CD14-positive monocyte (primary cell): Measurements from ENCODE around the gene ENPEP. TPM values are rescaled to one million over a fixed set of nuclear protein-coding genes. Genes with fewer than 3 reads are reported as not detected.

Experiments used
- DNase-seq, 3 donors: peaks; one replicate each; pipeline ENCODE4 v3.0.0-alpha.2; 2011 to 2022
- H2AFZ ChIP-seq: 2 replicates; pipeline ENCODE4 v1.6.0; 2012; ENCODE audit warnings: mild to moderate bottlenecking, low read depth, low read length, inconsistent platforms; ENCODE audit not compliant: insufficient read depth, poor library complexity, severe bottlenecking
- H3K27ac ChIP-seq, 2 donors: 1 replicate in 1 of 2; 2 replicates in 1 of 2; pipeline ENCODE4 v1.5.1; 2012 to 2013; ENCODE audit warnings: low read length in 2 of 2, control low read depth in 1 of 2, inconsistent platforms in 1 of 2, low read depth in 1 of 2, mild to moderate bottlenecking in 1 of 2
- H3K27me3 ChIP-seq, 2 donors: one replicate each; pipeline versions ENCODE4 v1.6.0 to v1.6.1; 2011 to 2013; ENCODE audit warnings: low read length in 2 of 2; ENCODE audit not compliant: control insufficient read depth in 2 of 2, insufficient read depth in 2 of 2
- H3K36me3 ChIP-seq, 2 donors: replicated peaks in 1 of 2; 1 replicate in 1 of 2; 2 replicates in 1 of 2; pipeline versions ENCODE4 v1.5.1 to v1.6.1; 2012 to 2013; ENCODE audit warnings: low read length in 2 of 2, control low read depth in 1 of 2, inconsistent platforms in 1 of 2, mild to moderate bottlenecking in 1 of 2; ENCODE audit not compliant: insufficient read depth in 2 of 2, control insufficient read depth in 1 of 2
- H3K4me1 ChIP-seq, 2 donors: 1 replicate in 1 of 2; 2 replicates in 1 of 2; pipeline versions ENCODE4 v1.5.1 to v1.6.1; 2012 to 2013; ENCODE audit warnings: low read length in 2 of 2, control low read depth in 1 of 2, inconsistent platforms in 1 of 2, mild to moderate bottlenecking in 1 of 2, moderate library complexity in 1 of 2; ENCODE audit not compliant: insufficient read depth in 2 of 2, control insufficient read depth in 1 of 2
- H3K4me2 ChIP-seq: replicated peaks from 2 replicates; pipeline ENCODE3; 2012; ENCODE audit warnings: low read length, moderate library complexity, mild to moderate bottlenecking; ENCODE audit not compliant: poor library complexity, severe bottlenecking; ENCODE audit errors: extremely low read depth
- H3K4me3 ChIP-seq, 3 experiments: fragments of 200-600 bp in 1 of 3; sonication (generic) in 1 of 3; replicated peaks in 1 of 3; 1 replicate in 2 of 3; 2 replicates in 1 of 3; pipeline ENCODE4 v1.5.1; 2011 to 2013; ENCODE audit warnings: low read length in 3 of 3, mild to moderate bottlenecking in 3 of 3, control low read depth in 2 of 3, low read depth in 2 of 3, inconsistent platforms in 1 of 3, moderate library complexity in 1 of 3
- H3K79me2 ChIP-seq: 2 replicates; pipeline ENCODE4 v1.6.0; 2012; ENCODE audit warnings: mild to moderate bottlenecking, control low read depth, inconsistent platforms, low read length, moderate library complexity; ENCODE audit not compliant: insufficient read depth
- H3K9ac ChIP-seq: 2 replicates; pipeline ENCODE4 v1.6.0; 2017; ENCODE audit warnings: low read length, mild to moderate bottlenecking; ENCODE audit not compliant: insufficient read depth, poor library complexity, severe bottlenecking
- H3K9me3 ChIP-seq, 2 donors: replicated peaks in 1 of 2; 1 replicate in 1 of 2; 2 replicates in 1 of 2; pipeline versions ENCODE4 v1.5.1 to v1.6.1; 2012 to 2013; ENCODE audit warnings: low read length in 2 of 2, control low read depth in 1 of 2; ENCODE audit not compliant: control insufficient read depth in 1 of 2, insufficient read depth in 1 of 2
- H4K20me1 ChIP-seq: 2 replicates; pipeline ENCODE4 v1.6.0; 2012; ENCODE audit warnings: mild to moderate bottlenecking, low read length, control low read depth, moderate library complexity; ENCODE audit not compliant: insufficient read depth
- H3K27ac Mint-ChIP-seq, 7 donors: one replicate each; pipeline ENCODE4 v1.8.0; 2020; ENCODE audit warnings: mild to moderate bottlenecking in 7 of 7, mixed read lengths in 7 of 7, moderate library complexity in 6 of 7, inconsistent platforms in 2 of 7
- H3K27me3 Mint-ChIP-seq, 3 donors: one replicate each; pipeline ENCODE4 v1.8.0; 2021 to 2022; ENCODE audit warnings: low read depth in 3 of 3, mild to moderate bottlenecking in 3 of 3, mixed read lengths in 3 of 3, moderate library complexity in 3 of 3, inconsistent platforms in 1 of 3
- H3K36me3 Mint-ChIP-seq, 2 donors: one replicate each; pipeline ENCODE4 v1.8.0; 2020; ENCODE audit warnings: mixed read lengths in 2 of 2, inconsistent platforms in 1 of 2, mild to moderate bottlenecking in 1 of 2
- H3K4me1 Mint-ChIP-seq: one replicate; pipeline ENCODE4 v1.8.0; 2020; ENCODE audit warnings: mild to moderate bottlenecking, mixed read lengths
- H3K4me3 Mint-ChIP-seq, 2 donors: one replicate each; pipeline ENCODE4 v1.8.0; 2020; ENCODE audit warnings: mild to moderate bottlenecking in 2 of 2, mixed read lengths in 2 of 2, moderate library complexity in 1 of 2
- H3K9me3 Mint-ChIP-seq, 7 donors: one replicate each; pipeline ENCODE4 v1.8.0; 2020 to 2022; ENCODE audit warnings: mixed read lengths in 7 of 7, mild to moderate bottlenecking in 6 of 7, moderate library complexity in 6 of 7, inconsistent platforms in 2 of 7
- WGBS: methylation state at CpG from one replicate; pipeline ENCODE4 v1.1.5; 2013; ENCODE audit warnings: missing lambda C conversion rate; ENCODE audit not compliant: insufficient coverage; 5-methylcytosine and 5-hydroxymethylcytosine counted together
- intact Hi-C, 2 donors: fragments of 100-400 bp; cut with micrococcal nuclease; formaldehyde crosslinking; loops; one replicate each; pipeline versions ENCODE4 v1.15.0 to v1.15.1; 2023
- polyA plus RNA-seq, 3 donors: library from polyadenylated mRNA; depleted of rRNA in 1 of 3; unstranded in 2 of 3; stranded (reverse) in 1 of 3; fragments of 300-500 nt in 2 of 3; fragments of >200 nt in 1 of 3; fragmentation: Illumina TruSeq in 2 of 3; gene quantifications; 1 replicate in 2 of 3; 2 replicates in 1 of 3; pipeline ENCODE4 v1.2.3, GENCODE V29; 2012 to 2021
- TF ChIP-seq, protein P1 (sequence below): fragments of 200-600 bp; IDR thresholded peaks from one replicate; pipeline ENCODE4 v1.8.0; 2022; ENCODE audit warnings: antibody characterized with exemption, mild to moderate bottlenecking

Gene ENPEP
- polyA plus RNA-seq, 3 donors, result not detected

DNA sequence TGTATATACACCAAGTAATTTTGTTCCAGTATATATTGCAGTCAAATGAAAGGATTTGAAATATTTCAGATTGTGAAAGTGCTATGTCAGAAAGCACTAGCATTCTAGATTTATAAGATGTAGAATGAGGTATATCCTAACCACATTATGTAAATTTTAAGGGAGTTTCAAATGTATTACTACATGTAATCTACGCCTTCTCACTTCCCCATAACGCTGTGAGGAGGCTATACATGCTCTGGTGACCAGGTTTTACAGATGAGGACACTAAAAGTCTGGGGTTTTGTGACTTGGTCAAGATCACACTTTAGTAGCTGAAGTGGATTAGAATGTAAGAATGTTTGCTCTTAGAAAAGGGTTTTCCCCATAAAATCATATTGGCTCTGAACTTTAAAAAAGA lies 8.1 kb downstream of the ENPEP start:
- Histone ChIP-seq H3K9ac (no peak overlapping the region), H3K4me2 (no peak overlapping the region), H3K36me3 (no peaks in the 10 kb centered on the region), H3K27ac (peak overlapping the region in 1 of 2 donors; percentile 22), H3K79me2 (no peaks in the 10 kb centered on the region), H3K4me1 (peaks cover 4 to 11% of the 10 kb centered on the region in 2 donors), H2AFZ (no peak overlapping the region), H3K27me3 (peaks cover 3 to 13% of the 10 kb centered on the region in 2 donors), H4K20me1 (no peaks in the 10 kb centered on the region), H3K4me3 (no peak overlapping the region), H3K9me3 (no peaks in the 10 kb centered on the region)
- TF ChIP-seq, protein P1, sequence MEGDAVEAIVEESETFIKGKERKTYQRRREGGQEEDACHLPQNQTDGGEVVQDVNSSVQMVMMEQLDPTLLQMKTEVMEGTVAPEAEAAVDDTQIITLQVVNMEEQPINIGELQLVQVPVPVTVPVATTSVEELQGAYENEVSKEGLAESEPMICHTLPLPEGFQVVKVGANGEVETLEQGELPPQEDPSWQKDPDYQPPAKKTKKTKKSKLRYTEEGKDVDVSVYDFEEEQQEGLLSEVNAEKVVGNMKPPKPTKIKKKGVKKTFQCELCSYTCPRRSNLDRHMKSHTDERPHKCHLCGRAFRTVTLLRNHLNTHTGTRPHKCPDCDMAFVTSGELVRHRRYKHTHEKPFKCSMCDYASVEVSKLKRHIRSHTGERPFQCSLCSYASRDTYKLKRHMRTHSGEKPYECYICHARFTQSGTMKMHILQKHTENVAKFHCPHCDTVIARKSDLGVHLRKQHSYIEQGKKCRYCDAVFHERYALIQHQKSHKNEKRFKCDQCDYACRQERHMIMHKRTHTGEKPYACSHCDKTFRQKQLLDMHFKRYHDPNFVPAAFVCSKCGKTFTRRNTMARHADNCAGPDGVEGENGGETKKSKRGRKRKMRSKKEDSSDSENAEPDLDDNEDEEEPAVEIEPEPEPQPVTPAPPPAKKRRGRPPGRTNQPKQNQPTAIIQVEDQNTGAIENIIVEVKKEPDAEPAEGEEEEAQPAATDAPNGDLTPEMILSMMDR, result no peak
- intact Hi-C loops, result no loop called here
- peak overlapping the region in 6 of 7 donors; percentile 77 to 90 (median 88) for H3K27ac Mint-ChIP-seq
- H3K36me3 Mint-ChIP-seq, result no peaks in the 10 kb centered on the region
- no peaks in the 10 kb centered on the region for H3K9me3 Mint-ChIP-seq
- H3K4me1 Mint-ChIP-seq, result peaks cover 7% of the 10 kb centered on the region
- no CpG with 5 or more reads among the region's 2 CpGs for WGBS
- H3K4me3 Mint-ChIP-seq, result no peak overlapping the region
- H3K27me3 Mint-ChIP-seq, result peaks cover 9 to 18% (median 10%) of the 10 kb centered on the region in 3 donors
- DNase-seq, result peak; percentile 46 to 82 (median 72)

GRCh38 chr4:110484767-110485166 lies 8.8 kb downstream of the ENPEP start:
- H3K27ac ChIP-seq, result no peak overlapping the region
- no peak overlapping the region for H3K4me3 ChIP-seq
- peaks cover 3 to 13% of the 10 kb centered on the region in 2 donors for H3K27me3 ChIP-seq
- Mint-ChIP-seq H3K27me3 (peaks cover 9 to 18% (median 10%) of the 10 kb centered on the region in 3 donors), H3K4me1 (peaks cover 10% of the 10 kb centered on the region), H3K4me3 (no peak overlapping the region), H3K36me3 (no peaks in the 10 kb centered on the region), H3K27ac (peak overlapping the region in 4 of 7 donors; percentile 5 to 87 (median 61)), H3K9me3 (no peaks in the 10 kb centered on the region)
- H3K4me1 ChIP-seq, result peaks cover 4 to 13% of the 10 kb centered on the region in 2 donors
- no peak overlapping the region for H3K9ac ChIP-seq
- WGBS, result no CpG with 5 or more reads among the region's 5 CpGs
- no peak overlapping the region for H3K4me2 ChIP-seq
- TF ChIP-seq, protein P1, result no peak
- H3K36me3 ChIP-seq, result no peaks in the 10 kb centered on the region
- intact Hi-C loops, result no loop called here
- no peaks in the 10 kb centered on the region for H3K79me2 ChIP-seq
- no peaks in the 10 kb centered on the region for H4K20me1 ChIP-seq
- DNase-seq, result peak in 2 of 3 donors; percentile 42 to 46
- no peaks in the 10 kb centered on the region for H3K9me3 ChIP-seq
- H2AFZ ChIP-seq, result no peak overlapping the region
